Measurements from ENCODE around the gene SLC22A5.

SLC22A5 gene

GRCh38 chr5:132353486-132353995, 16.0 kb upstream of the SLC22A5 start:
- ChIA-PET POLR2A (no interaction called here), CTCF (interaction anchor here (0.5 to 0.7 kb wide), 2 partner anchors 290 to 1746 kb away, joined by 4 to 6 read pairs; no protein-coding TSS in a partner anchor)

GRCh38 chr5:132354381-132355139, 14.9 kb upstream of the SLC22A5 start:
- Histone ChIP-seq H3K4me1 (ENCODE audit: control insufficient read depth, insufficient read depth, low read length) (no peaks in the 10 kb centered on the region), H3K4me3 (ENCODE audit: low read depth, low read length) (no peak overlapping the region), H3K36me3 (ENCODE audit: control insufficient read depth in 2 of 2, insufficient read depth in 1 of 2, low read length in 2 of 2) (peaks cover 0 to 7% of the 10 kb centered on the region in 2 experiments; a peak in 2 of 3 replicates), H3K27ac (ENCODE audit: extremely low read depth, low read depth, low read length) (no peak overlapping the region), H3K9me3 (ENCODE audit: control insufficient read depth, insufficient read depth, low read depth, low read length) (no peaks in the 10 kb centered on the region)
- ChIA-PET CTCF (no interaction called here), POLR2A (no interaction called here)
- TF ChIP-seq SP7 (tag by site-specific recombination; IDR thresholded peaks at IDR 0.05) (no peak), ZFP37 (tag by site-specific recombination; IDR thresholded peaks at IDR 0.05) (no peak), ZNF660 (tag by site-specific recombination; IDR thresholded peaks at IDR 0.05) (no peak), GLIS1 (tag by site-specific recombination; IDR thresholded peaks at IDR 0.05) (no peak), ZNF292 (tag by site-specific recombination; IDR thresholded peaks at IDR 0.05; ENCODE audit: borderline replicate concordance, low read depth) (no peak), ZNF133 (tag by site-specific recombination; IDR thresholded peaks at IDR 0.05) (no peak), ZBTB10 (tag by site-specific recombination; IDR thresholded peaks at IDR 0.05) (no peak), ZNF518A (tag by site-specific recombination; conservative IDR thresholded peaks at IDR 0.05; ENCODE audit: low read depth) (no peak), ZNF600 (tag by site-specific recombination; IDR thresholded peaks at IDR 0.05) (no peak), ZNF214 (tag by site-specific recombination; IDR thresholded peaks at IDR 0.05; ENCODE audit: borderline replicate concordance) (no peak), ZNF221 (tag by site-specific recombination; IDR thresholded peaks at IDR 0.05; ENCODE audit: borderline replicate concordance) (no peak), ZNF157 (tag by site-specific recombination; IDR thresholded peaks at IDR 0.05) (no peak), ZNF571 (tag by site-specific recombination; IDR thresholded peaks at IDR 0.05) (no peak)

More at GRCh38 chr5:132353486-132353995, 16.0 kb upstream of the SLC22A5 start:
- Histone ChIP-seq H3K4me3 (ENCODE audit: low read depth, low read length) (no peak overlapping the region), H3K36me3 (ENCODE audit: control insufficient read depth in 2 of 2, insufficient read depth in 1 of 2, low read length in 2 of 2) (peaks cover 0 to 14% of the 10 kb centered on the region in 2 experiments; a peak in 2 of 3 replicates), H3K9me3 (ENCODE audit: control insufficient read depth, insufficient read depth, low read depth, low read length) (no peaks in the 10 kb centered on the region), H3K27ac (ENCODE audit: extremely low read depth, low read depth, low read length) (no peak overlapping the region), H3K4me1 (ENCODE audit: control insufficient read depth, insufficient read depth, low read length) (no peaks in the 10 kb centered on the region)
- TF ChIP-seq ZNF133 (tag by site-specific recombination; IDR thresholded peaks at IDR 0.05): peak; percentile 26; the same call in 1 of the 2 replicates
- TF ChIP-seq ZNF112 (tag by site-specific recombination; IDR thresholded peaks at IDR 0.05): no peak

Measured in HEK293 (cell line).